Measurements from ENCODE around the gene THADA. TPM values are rescaled to one million over a fixed set of nuclear protein-coding genes. Genes with fewer than 3 reads are reported as not detected.

Gene THADA
- total RNA-seq, 1 experiment from 2014 or later: 27.5 TPM

DNA sequence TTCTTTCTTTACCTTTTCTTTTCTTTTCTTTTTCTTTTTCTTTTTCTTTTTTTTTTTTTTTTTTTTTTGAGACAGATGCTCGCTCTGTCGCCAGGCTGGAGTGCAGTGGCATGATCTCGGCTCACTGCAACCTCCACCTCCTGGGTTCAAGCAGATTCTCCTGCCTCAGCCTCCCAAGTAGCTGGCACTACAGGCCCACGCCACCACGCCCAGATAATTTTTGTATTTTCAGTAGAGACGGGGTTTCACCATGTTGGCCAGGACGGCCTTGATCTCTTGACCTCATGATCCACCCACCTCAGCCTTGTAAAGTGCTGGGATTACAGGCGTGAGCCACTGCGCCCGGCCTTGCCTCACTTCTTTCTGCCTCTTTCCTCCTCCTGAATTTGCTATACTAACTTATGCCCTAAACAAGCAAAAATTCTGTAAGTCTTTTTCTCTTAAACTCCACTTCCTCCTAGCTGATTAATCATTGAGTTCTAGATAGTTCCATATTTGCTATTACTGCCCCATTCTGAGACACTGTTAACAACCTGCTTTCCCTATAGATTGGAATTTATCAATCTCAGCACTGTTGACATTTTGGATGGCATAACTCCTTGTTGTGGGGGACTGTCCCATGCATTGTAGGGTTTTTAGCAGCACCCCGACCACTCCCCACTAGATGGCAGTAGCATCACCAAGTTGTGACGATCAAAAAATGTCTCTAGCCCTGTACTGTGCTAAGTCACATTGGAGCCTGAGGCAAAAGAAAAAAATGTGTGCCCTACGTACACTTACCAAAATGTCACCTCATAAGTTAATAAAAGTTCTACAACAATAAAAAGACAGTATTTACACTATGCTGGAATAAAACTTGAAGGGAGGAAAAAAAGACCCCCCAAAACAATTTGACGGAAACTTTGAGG, 16.4 kb upstream of the THADA start:
- POLR2A ChIA-PET: no interaction called here
- peak; percentile 86 for ATAC-seq
- H3K27ac Mint-ChIP-seq: peak overlapping the region; percentile 61; the same call in 1 of the 2 replicates

DNA sequence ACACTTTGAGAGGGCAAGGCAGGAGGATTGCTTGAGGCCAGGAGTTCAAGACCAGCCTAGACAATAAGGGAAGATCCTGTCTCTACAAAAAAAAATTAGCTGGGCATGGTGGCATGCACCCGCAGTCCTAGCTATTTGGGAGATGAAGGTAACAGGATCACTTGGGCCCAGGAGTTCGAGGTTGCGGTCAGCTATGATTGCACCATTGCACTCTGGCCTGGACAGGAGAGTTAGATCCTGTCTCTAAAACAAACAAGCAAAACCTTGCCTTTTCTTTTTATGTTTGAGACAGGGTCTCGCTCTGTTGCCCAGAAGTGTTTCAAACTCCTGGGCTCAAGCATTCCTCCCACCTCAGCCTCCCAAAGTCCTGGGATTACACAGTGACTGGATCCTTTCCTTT, 14.5 kb upstream of the THADA start:
- no peak overlapping the region for H3K4me3 Mint-ChIP-seq

More for the DNA sequence above, 16.4 kb upstream of the THADA start:
- Mint-ChIP-seq H3K27me3 (ENCODE audit: low read depth) (no peaks in the 10 kb centered on the region), H3K9me3 (peaks cover 3% of the 10 kb centered on the region; the same call in 1 of the 2 replicates), H3K4me3 (no peak overlapping the region), H3K4me1 (peaks cover 12% of the 10 kb centered on the region), H3K36me3 (no peaks in the 10 kb centered on the region)
- CTCF ChIA-PET: no interaction called here
- DNase-seq (ENCODE audit: low spot score): peak; percentile 78
- TF ChIP-seq, protein P1, sequence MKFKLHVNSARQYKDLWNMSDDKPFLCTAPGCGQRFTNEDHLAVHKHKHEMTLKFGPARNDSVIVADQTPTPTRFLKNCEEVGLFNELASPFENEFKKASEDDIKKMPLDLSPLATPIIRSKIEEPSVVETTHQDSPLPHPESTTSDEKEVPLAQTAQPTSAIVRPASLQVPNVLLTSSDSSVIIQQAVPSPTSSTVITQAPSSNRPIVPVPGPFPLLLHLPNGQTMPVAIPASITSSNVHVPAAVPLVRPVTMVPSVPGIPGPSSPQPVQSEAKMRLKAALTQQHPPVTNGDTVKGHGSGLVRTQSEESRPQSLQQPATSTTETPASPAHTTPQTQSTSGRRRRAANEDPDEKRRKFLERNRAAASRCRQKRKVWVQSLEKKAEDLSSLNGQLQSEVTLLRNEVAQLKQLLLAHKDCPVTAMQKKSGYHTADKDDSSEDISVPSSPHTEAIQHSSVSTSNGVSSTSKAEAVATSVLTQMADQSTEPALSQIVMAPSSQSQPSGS (CRISPR knock-in tag; IDR thresholded peaks at IDR 0.05; ENCODE audit: borderline replicate concordance, low read depth): no peak
- TF ChIP-seq ZBTB43 (CRISPR knock-in tag; IDR thresholded peaks at IDR 0.05) (no peak), ESRRA (CRISPR knock-in tag; IDR thresholded peaks at IDR 0.05; ENCODE audit: borderline replicate concordance) (no peak), MYBL2 (CRISPR knock-in tag; IDR thresholded peaks at IDR 0.05) (no peak)
- TF ChIP-seq, protein P2, sequence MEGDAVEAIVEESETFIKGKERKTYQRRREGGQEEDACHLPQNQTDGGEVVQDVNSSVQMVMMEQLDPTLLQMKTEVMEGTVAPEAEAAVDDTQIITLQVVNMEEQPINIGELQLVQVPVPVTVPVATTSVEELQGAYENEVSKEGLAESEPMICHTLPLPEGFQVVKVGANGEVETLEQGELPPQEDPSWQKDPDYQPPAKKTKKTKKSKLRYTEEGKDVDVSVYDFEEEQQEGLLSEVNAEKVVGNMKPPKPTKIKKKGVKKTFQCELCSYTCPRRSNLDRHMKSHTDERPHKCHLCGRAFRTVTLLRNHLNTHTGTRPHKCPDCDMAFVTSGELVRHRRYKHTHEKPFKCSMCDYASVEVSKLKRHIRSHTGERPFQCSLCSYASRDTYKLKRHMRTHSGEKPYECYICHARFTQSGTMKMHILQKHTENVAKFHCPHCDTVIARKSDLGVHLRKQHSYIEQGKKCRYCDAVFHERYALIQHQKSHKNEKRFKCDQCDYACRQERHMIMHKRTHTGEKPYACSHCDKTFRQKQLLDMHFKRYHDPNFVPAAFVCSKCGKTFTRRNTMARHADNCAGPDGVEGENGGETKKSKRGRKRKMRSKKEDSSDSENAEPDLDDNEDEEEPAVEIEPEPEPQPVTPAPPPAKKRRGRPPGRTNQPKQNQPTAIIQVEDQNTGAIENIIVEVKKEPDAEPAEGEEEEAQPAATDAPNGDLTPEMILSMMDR (IDR thresholded peaks at IDR 0.05): peak; percentile 62
- TF ChIP-seq, protein P3, sequence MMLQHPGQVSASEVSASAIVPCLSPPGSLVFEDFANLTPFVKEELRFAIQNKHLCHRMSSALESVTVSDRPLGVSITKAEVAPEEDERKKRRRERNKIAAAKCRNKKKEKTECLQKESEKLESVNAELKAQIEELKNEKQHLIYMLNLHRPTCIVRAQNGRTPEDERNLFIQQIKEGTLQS (CRISPR knock-in tag; conservative IDR thresholded peaks at IDR 0.05): no peak

GRCh38 chr2:43609290-43609918, 13.6 kb upstream of the THADA start:
- peak; percentile 79 for ATAC-seq
- POLR2A ChIA-PET: interaction anchor here (1.1 kb wide), 1 partner anchor 14 kb away, joined by 3 read pairs; the partner anchor contains the start of gene THADA
- no peaks in the 10 kb centered on the region for H3K9me3 Mint-ChIP-seq
- no peak overlapping the region for H3K4me3 Mint-ChIP-seq
- TF ChIP-seq NR3C1 (CRISPR knock-in tag; conservative IDR thresholded peaks at IDR 0.05; ENCODE audit: low read depth) (no peak), CDX4 (CRISPR knock-in tag; IDR thresholded peaks at IDR 0.05; ENCODE audit: borderline replicate concordance) (no peak), NR1H2 (CRISPR knock-in tag; IDR thresholded peaks at IDR 0.05) (no peak)
- TF ChIP-seq, protein P4, sequence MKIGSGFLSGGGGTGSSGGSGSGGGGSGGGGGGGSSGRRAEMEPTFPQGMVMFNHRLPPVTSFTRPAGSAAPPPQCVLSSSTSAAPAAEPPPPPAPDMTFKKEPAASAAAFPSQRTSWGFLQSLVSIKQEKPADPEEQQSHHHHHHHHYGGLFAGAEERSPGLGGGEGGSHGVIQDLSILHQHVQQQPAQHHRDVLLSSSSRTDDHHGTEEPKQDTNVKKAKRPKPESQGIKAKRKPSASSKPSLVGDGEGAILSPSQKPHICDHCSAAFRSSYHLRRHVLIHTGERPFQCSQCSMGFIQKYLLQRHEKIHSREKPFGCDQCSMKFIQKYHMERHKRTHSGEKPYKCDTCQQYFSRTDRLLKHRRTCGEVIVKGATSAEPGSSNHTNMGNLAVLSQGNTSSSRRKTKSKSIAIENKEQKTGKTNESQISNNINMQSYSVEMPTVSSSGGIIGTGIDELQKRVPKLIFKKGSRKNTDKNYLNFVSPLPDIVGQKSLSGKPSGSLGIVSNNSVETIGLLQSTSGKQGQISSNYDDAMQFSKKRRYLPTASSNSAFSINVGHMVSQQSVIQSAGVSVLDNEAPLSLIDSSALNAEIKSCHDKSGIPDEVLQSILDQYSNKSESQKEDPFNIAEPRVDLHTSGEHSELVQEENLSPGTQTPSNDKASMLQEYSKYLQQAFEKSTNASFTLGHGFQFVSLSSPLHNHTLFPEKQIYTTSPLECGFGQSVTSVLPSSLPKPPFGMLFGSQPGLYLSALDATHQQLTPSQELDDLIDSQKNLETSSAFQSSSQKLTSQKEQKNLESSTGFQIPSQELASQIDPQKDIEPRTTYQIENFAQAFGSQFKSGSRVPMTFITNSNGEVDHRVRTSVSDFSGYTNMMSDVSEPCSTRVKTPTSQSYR (CRISPR knock-in tag; IDR thresholded peaks at IDR 0.05): no peak
- TF ChIP-seq, protein P1 (CRISPR knock-in tag; IDR thresholded peaks at IDR 0.05; ENCODE audit: borderline replicate concordance, low read depth): no peak
- TF ChIP-seq, protein P2 (IDR thresholded peaks at IDR 0.05): peak; percentile 39
- CTCF ChIA-PET: interaction anchor here (0.6 to 2.3 kb wide), 11 partner anchors 13 to 338 kb away, joined by 3 to 11 read pairs (median 4); partner anchors contain the start of genes DYNC2LI1, PLEKHH2 and THADA
- no peaks in the 10 kb centered on the region for H3K36me3 Mint-ChIP-seq
- H3K4me1 Mint-ChIP-seq: peaks cover 19% of the 10 kb centered on the region
- H3K27me3 Mint-ChIP-seq (ENCODE audit: low read depth): no peaks in the 10 kb centered on the region
- no peak overlapping the region for H3K27ac Mint-ChIP-seq
- DNase-seq (ENCODE audit: low spot score): peak; percentile 22

More for the DNA sequence above, 14.5 kb upstream of the THADA start:
- Mint-ChIP-seq H3K36me3 (no peaks in the 10 kb centered on the region), H3K27ac (no peak overlapping the region), H3K9me3 (no peaks in the 10 kb centered on the region), H3K27me3 (ENCODE audit: low read depth) (no peaks in the 10 kb centered on the region), H3K4me1 (peaks cover 19% of the 10 kb centered on the region)
- no peak for ATAC-seq
- DNase-seq (ENCODE audit: low spot score): no peak
- ChIA-PET CTCF (interaction anchor here (0.6 to 2.3 kb wide), 7 partner anchors 14 to 272 kb away, joined by 3 to 11 read pairs (median 4); partner anchors contain the start of genes DYNC2LI1, PLEKHH2 and THADA), POLR2A (no interaction called here)
- TF ChIP-seq TCF7 (CRISPR knock-in tag; IDR thresholded peaks at IDR 0.05; ENCODE audit: low read depth): no peak
